ENCODE data around the gene SIGLEC10. TPM values are rescaled to one million over a fixed set of nuclear protein-coding genes. Genes with fewer than 3 reads are reported as not detected.

The SIGLEC10 gene
- total RNA-seq, 1 experiment from 2014 or later: not detected

DNA sequence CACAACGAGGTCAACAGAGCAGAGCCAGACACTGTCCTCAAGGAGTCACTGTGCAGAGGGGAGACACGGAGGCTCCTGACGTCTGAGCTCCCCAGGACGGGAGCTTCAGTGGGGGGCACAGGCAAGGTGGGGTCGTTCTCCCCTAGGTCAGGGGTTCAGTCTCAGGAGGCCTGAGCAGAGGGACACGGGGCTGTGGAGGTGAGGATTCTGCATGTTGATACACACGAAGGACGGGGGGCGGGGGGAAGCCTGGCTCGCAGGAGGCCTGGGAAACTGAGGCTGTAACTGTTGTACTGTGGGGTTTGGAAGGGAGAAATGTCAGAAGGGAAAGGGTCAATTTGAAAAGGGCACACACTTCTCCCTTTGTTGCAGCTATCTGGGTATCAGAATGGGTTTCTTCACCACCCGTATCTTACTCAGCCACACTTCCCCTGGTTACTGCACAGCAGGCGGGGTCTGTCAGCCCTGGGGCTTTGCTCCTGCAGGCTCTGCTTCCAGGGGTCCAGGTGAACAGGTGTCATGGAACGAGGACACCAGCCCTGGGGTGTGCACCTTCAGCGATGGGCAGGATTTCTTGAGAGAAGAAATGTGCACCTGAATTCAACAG is 41.6 kb upstream of the SIGLEC10 start:
- H3K9me2 ChIP-seq (ENCODE audit: insufficient read depth): no peaks in the 10 kb centered on the region
- H3K9me3 ChIP-seq (ENCODE audit: control insufficient read depth in 1 of 2, insufficient read depth in 1 of 2, low read depth in 1 of 2, low read length in 2 of 2): no peaks in the 10 kb centered on the region
- H3K27me3 ChIP-seq (ENCODE audit: insufficient read depth, low read length): no peaks in the 10 kb centered on the region
- intact Hi-C loops (cut with micrococcal nuclease): no loop called here
- RAD21 ChIA-PET (ENCODE audit: low non-redundant PET in 1 of 2, low total read pairs in 2 of 2, uncharacterized antibody in 2 of 2, unreplicated experiment in 2 of 2): no interaction called here
- no peaks in the 10 kb centered on the region for H3K36me3 ChIP-seq (ENCODE audit: control insufficient read depth in 1 of 2, insufficient read depth in 2 of 2, low read length in 2 of 2)
- H3K4me3 ChIP-seq (replicated peaks in 1 of 2; ENCODE audit: low read depth in 1 of 2, low read length in 2 of 2): no peak overlapping the region
- no peak for DNase-seq (ENCODE audit: low read depth, low spot score)
- no peaks in the 10 kb centered on the region for H3K4me1 ChIP-seq (ENCODE audit: control insufficient read depth in 1 of 2, insufficient read depth in 2 of 2, low read length in 2 of 2)
- BruUV-seq (replicated peaks): no TSS peak
- H3K4me2 ChIP-seq (ENCODE audit: low read length): no peak overlapping the region
- CTCF ChIA-PET: no interaction called here
- no peak overlapping the region for H3K9ac ChIP-seq (ENCODE audit: low read length)
- H2AFZ ChIP-seq (ENCODE audit: low read depth, low read length, poor library complexity, severe bottlenecking): no peak overlapping the region
- no peaks in the 10 kb centered on the region for H3K79me2 ChIP-seq (ENCODE audit: insufficient read depth, low read length)
- TF ChIP-seq ZNF274 (IDR thresholded peaks at IDR 0.05; ENCODE audit: low read depth, low read length) (no peak), EZH2 (IDR thresholded peaks at IDR 0.05) (no peak), RAD21 (IDR thresholded peaks at IDR 0.05; ENCODE audit: low read depth) (no peak)
- POLR2A ChIA-PET: no interaction called here
- no peaks in the 10 kb centered on the region for H4K20me1 ChIP-seq (ENCODE audit: insufficient read depth)
- H3K27ac ChIP-seq (ENCODE audit: low read depth, low read length): no peak overlapping the region
- no peak for ATAC-seq

DNA sequence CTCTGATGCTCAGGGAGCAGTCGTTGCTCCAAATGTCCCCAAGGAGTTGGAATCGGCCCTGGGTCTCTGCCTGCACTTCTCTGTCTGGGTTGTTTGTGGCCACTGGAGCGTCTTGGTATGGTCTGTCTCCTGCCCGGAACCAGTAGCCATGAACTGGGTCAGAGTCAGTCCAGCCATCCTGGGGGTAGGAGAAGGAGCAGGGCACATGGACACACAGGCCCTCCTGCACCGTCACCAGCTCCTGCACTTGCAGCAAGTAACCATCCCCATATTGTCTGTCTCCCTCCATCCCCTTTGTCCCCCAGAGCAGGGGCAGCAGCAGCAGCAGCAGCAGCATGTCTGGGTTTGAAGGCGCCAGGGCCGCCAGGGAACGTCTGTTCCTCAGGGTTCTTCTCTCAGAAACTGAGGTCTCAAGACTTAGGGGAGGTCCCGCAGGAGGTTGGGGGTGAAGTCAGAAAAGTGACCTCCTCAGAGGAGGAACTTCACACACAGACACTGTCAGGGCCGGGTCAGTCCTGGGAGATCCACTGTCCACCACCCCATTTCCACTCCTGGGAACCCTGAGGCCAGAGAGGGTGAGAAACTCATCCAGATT is 40.7 kb upstream of the SIGLEC10 start, which contains the start of gene SIGLEC8:
Gene SIGLEC8 (minus strand): TSS at position 404 of the 595 bp plus-strand sequence. CDS start 67 bp downstream, at position 337.
- intact Hi-C loops (cut with micrococcal nuclease): no loop called here
- CTCF ChIA-PET: no interaction called here
- TF ChIP-seq POLR2AphosphoS5 (IDR thresholded peaks at IDR 0.05; ENCODE audit: low read depth, low read length) (no peak), POLR2A (IDR thresholded peaks at IDR 0.05; ENCODE audit: borderline replicate concordance, extremely low read depth, insufficient read depth, insufficient read length) (no peak), TCF7L2 (IDR thresholded peaks at IDR 0.05; ENCODE audit: borderline replicate concordance, extremely low read depth, insufficient read depth, insufficient read length) (no peak), EZH2phosphoT487 (IDR thresholded peaks at IDR 0.05; ENCODE audit: borderline replicate concordance) (no peak), JUND (IDR thresholded peaks at IDR 0.05) (no peak), CBX3 (IDR thresholded peaks at IDR 0.05; ENCODE audit: low read depth) (no peak), CEBPB (IDR thresholded peaks at IDR 0.05; ENCODE audit: low read depth) (no peak), SP1 (IDR thresholded peaks at IDR 0.05; ENCODE audit: low read depth) (no peak), RAD21 (IDR thresholded peaks at IDR 0.05; ENCODE audit: low read depth) (no peak), EZH2 (IDR thresholded peaks at IDR 0.05) (no peak), SRF (IDR thresholded peaks at IDR 0.05; ENCODE audit: low read depth) (no peak), SIN3A (IDR thresholded peaks at IDR 0.05; ENCODE audit: low read depth) (no peak)
- TF ChIP-seq, protein P1, sequence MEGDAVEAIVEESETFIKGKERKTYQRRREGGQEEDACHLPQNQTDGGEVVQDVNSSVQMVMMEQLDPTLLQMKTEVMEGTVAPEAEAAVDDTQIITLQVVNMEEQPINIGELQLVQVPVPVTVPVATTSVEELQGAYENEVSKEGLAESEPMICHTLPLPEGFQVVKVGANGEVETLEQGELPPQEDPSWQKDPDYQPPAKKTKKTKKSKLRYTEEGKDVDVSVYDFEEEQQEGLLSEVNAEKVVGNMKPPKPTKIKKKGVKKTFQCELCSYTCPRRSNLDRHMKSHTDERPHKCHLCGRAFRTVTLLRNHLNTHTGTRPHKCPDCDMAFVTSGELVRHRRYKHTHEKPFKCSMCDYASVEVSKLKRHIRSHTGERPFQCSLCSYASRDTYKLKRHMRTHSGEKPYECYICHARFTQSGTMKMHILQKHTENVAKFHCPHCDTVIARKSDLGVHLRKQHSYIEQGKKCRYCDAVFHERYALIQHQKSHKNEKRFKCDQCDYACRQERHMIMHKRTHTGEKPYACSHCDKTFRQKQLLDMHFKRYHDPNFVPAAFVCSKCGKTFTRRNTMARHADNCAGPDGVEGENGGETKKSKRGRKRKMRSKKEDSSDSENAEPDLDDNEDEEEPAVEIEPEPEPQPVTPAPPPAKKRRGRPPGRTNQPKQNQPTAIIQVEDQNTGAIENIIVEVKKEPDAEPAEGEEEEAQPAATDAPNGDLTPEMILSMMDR (IDR thresholded peaks at IDR 0.05 in 2 of 3, conservative IDR thresholded peaks at IDR 0.05 in 1 of 3; ENCODE audit: borderline replicate concordance in 1 of 3, insufficient read depth in 1 of 3, low read depth in 2 of 3, low read length in 2 of 3): no peak

More for the DNA sequence above, 40.7 kb upstream of the SIGLEC10 start, which contains the start of gene SIGLEC8:
- Histone ChIP-seq H3K36me3 (ENCODE audit: control insufficient read depth in 1 of 2, insufficient read depth in 2 of 2, low read length in 2 of 2) (no peaks in the 10 kb centered on the region), H3K9ac (ENCODE audit: low read length) (no peak within 1 kb of the TSS), H3K9me2 (ENCODE audit: insufficient read depth) (no peaks in the 10 kb centered on the region), H3K4me2 (ENCODE audit: low read length) (no peak within 1 kb of the TSS), H3K27me3 (ENCODE audit: insufficient read depth, low read length) (no peaks in the 10 kb centered on the region), H3K4me3 (replicated peaks in 1 of 2; ENCODE audit: low read depth in 1 of 2, low read length in 2 of 2) (no peak within 1 kb of the TSS), H3K9me3 (ENCODE audit: control insufficient read depth in 1 of 2, insufficient read depth in 1 of 2, low read depth in 1 of 2, low read length in 2 of 2) (no peaks in the 10 kb centered on the region), H3K79me2 (ENCODE audit: insufficient read depth, low read length) (no peaks in the 10 kb centered on the region), H2AFZ (ENCODE audit: low read depth, low read length, poor library complexity, severe bottlenecking) (no peak within 1 kb of the TSS), H3K27ac (ENCODE audit: low read depth, low read length) (no peak within 1 kb of the TSS), H4K20me1 (ENCODE audit: insufficient read depth) (no peaks in the 10 kb centered on the region), H3K4me1 (ENCODE audit: control insufficient read depth in 1 of 2, insufficient read depth in 2 of 2, low read length in 2 of 2) (no peaks in the 10 kb centered on the region)
- POLR2A ChIA-PET: no interaction called here
- DNase-seq (ENCODE audit: low read depth, low spot score): no peak
- BruUV-seq (replicated peaks): no TSS peak
- RAD21 ChIA-PET (ENCODE audit: low non-redundant PET in 1 of 2, low total read pairs in 2 of 2, uncharacterized antibody in 2 of 2, unreplicated experiment in 2 of 2): no interaction called here
- ATAC-seq: no peak

All from HCT116 (cell line).